DOHH2 (cell line): ENCODE results near the gene HES4.

Experiments used
- H3F3A ChIP-seq: fragments of 200-600 bp; sonication (generic), shearing (Covaris generic); 2 replicates; pipeline ENCODE4 v1.6.0; 2016; ENCODE audit warnings: antibody characterized with exemption, mild to moderate bottlenecking; ENCODE audit not compliant: control insufficient read depth, insufficient read depth
- H3K27ac ChIP-seq: fragments of 200-600 bp; sonication (generic); 2 replicates; pipeline ENCODE4 v1.5.1; 2014; ENCODE audit warnings: low read depth, mild to moderate bottlenecking, low read length, moderate library complexity
- H3K27me3 ChIP-seq: fragments of 200-600 bp; sonication (generic); 2 replicates; pipeline ENCODE4 v1.6.1; 2014; ENCODE audit warnings: mild to moderate bottlenecking, low read length, mixed read lengths; ENCODE audit not compliant: control insufficient read depth
- H3K36me3 ChIP-seq: fragments of 200-600 bp; sonication (generic); 2 replicates; pipeline ENCODE4 v1.6.1; 2014; ENCODE audit warnings: mild to moderate bottlenecking, low read length, moderate library complexity, mixed read lengths; ENCODE audit not compliant: control insufficient read depth
- H3K4me1 ChIP-seq: fragments of 200-600 bp; sonication (generic); 2 replicates; pipeline ENCODE4 v1.6.1; 2014; ENCODE audit warnings: mild to moderate bottlenecking, low read length, mixed read lengths; ENCODE audit not compliant: control insufficient read depth
- H3K4me2 ChIP-seq: fragments of 200-600 bp; sonication (generic); 2 replicates; pipeline ENCODE4 v1.6.0; 2014; ENCODE audit warnings: mild to moderate bottlenecking, low read length, moderate library complexity
- H3K4me3 ChIP-seq: fragments of 200-600 bp; sonication (generic); 2 replicates; pipeline ENCODE4 v1.5.1; 2014; ENCODE audit warnings: mild to moderate bottlenecking, low read length, mixed read lengths
- H3K79me2 ChIP-seq: fragments of 200-600 bp; sonication (generic); 2 replicates; pipeline ENCODE4 v1.6.1; 2014; ENCODE audit warnings: mild to moderate bottlenecking, low read length, mixed read lengths; ENCODE audit not compliant: control insufficient read depth
- H3K9me2 ChIP-seq: fragments of 200-600 bp; sonication (generic); replicated peaks from 2 replicates; pipeline ENCODE4 v1.6.1; 2014; ENCODE audit warnings: mild to moderate bottlenecking, low read length, mixed read lengths; ENCODE audit not compliant: control insufficient read depth
- H3K9me3 ChIP-seq: fragments of 200-600 bp; sonication (generic); 2 replicates; pipeline ENCODE4 v1.6.1; 2014; ENCODE audit warnings: antibody characterized with exemption, low read length, mixed read lengths; ENCODE audit not compliant: control insufficient read depth, insufficient read depth
- H4K20me1 ChIP-seq: fragments of 200-600 bp; sonication (generic); 2 replicates; pipeline ENCODE4 v1.6.0; 2014; ENCODE audit warnings: low read depth, mild to moderate bottlenecking, antibody characterized with exemption, low read length, moderate library complexity; ENCODE audit not compliant: control insufficient read depth, insufficient read depth
- CTCF ChIP-seq: fragments of 200-600 bp; sonication (generic); IDR thresholded peaks from one replicate; pipeline ENCODE4 v1.5.1; 2014; ENCODE audit warnings: antibody characterized with exemption, mild to moderate bottlenecking, low read depth, low read length; ENCODE audit not compliant: poor library complexity, severe bottlenecking
- EZH2phosphoT487 ChIP-seq: fragments of 200-600 bp; sonication (generic); IDR thresholded peaks from 2 replicates; pipeline ENCODE4 v1.6.1; 2017; ENCODE audit warnings: borderline replicate concordance, mild to moderate bottlenecking, antibody characterized with exemption, low read length, moderate library complexity, mixed read lengths

Gene HES4

GRCh38 chr1:955474-955873, 44.4 kb downstream of the HES4 start:
- peaks cover 75% of the 10 kb centered on the region for H3K36me3 ChIP-seq
- no peak overlapping the region for H3K4me2 ChIP-seq
- TF ChIP-seq CTCF (no peak), EZH2phosphoT487 (no peak)
- H3K79me2 ChIP-seq: peaks cover 27% of the 10 kb centered on the region
- H3K27me3 ChIP-seq: no peaks in the 10 kb centered on the region
- H3K9me2 ChIP-seq: no peaks in the 10 kb centered on the region
- H3F3A ChIP-seq: no peaks in the 10 kb centered on the region
- no peaks in the 10 kb centered on the region for H3K9me3 ChIP-seq
- H3K4me1 ChIP-seq: peaks cover 18% of the 10 kb centered on the region; the same call in 1 of the 2 replicates
- H4K20me1 ChIP-seq: 0 out of 2 replicates have a peak, but pooled peaks cover 3% of the 10 kb centered on the region
- H3K27ac ChIP-seq: no peak overlapping the region
- no peak overlapping the region for H3K4me3 ChIP-seq

DNA sequence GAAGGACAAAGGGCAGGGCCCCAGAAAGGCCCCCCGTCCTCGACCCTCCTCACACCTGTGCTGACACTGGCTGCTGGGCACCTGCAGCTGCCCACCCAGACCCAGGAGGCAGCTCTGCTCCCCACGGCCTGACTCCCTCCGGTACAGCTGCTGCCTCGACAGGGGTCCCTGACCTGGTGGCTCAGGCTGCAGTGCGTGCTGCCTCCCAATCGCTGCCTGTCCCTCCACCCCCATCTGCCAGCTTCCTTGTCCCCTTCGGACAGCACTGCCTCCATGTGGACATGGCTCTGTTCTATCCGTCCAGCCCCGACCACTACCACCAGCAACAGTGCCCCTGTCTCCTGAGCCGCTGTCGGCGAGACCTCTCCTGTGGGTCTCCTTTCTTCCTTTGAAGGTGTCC, 45.0 kb downstream of the HES4 start:
- H3K4me3 ChIP-seq: no peak overlapping the region
- H3K4me2 ChIP-seq: no peak overlapping the region
- peaks cover 15% of the 10 kb centered on the region; the same call in 1 of the 2 replicates for H3K4me1 ChIP-seq
- H3K9me2 ChIP-seq: no peaks in the 10 kb centered on the region
- no peak overlapping the region for H3K27ac ChIP-seq
- peaks cover 80% of the 10 kb centered on the region for H3K36me3 ChIP-seq
- H4K20me1 ChIP-seq: 0 out of 2 replicates have a peak, but pooled peaks cover 6% of the 10 kb centered on the region
- no peak for TF ChIP-seq EZH2phosphoT487
- TF ChIP-seq CTCF: no peak
- no peaks in the 10 kb centered on the region for H3K9me3 ChIP-seq
- H3F3A ChIP-seq: no peaks in the 10 kb centered on the region
- peaks cover 27% of the 10 kb centered on the region for H3K79me2 ChIP-seq
- no peaks in the 10 kb centered on the region for H3K27me3 ChIP-seq

DNA sequence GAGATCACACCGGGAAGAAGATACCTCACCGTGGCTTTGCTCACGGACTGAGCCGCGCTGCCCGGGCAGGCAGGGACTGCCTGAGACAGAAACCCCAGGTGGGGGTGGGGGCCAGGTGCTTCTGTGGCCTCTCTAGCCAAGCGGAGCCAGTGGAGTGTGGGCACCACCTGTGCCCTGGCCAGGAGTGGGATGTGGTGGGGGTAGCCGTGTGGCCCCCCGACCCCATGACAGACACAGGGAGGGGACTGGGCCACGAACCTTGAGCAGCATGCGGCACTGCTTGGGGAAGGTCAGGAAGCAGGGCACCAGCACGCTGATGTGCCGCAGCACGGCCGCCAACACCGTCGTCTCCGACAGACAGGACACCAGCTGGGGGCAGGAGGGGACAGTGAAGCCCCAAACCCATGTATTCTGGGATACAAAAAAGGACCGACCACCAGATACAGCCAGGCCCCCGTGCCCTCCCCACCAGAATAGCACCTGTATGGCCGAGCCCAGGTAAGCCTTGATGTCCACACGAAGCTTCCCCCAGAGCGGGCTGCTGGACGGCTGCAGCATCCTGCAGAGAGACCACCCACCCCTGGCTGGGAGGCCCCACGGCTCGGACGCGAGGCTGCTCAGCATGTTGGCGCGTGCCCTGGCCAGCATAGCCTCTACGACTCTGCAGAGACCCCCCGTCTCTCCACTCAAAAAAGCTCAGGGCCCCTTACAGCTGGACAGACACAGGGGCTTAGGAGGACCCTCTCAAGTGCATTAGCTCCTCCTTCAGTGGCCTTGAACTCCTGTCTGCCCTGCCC, 46.2 kb downstream of the HES4 start:
- no peaks in the 10 kb centered on the region for H3K27me3 ChIP-seq
- H3K79me2 ChIP-seq: peaks cover 23% of the 10 kb centered on the region
- H3K4me3 ChIP-seq: no peak overlapping the region
- peaks cover 88% of the 10 kb centered on the region for H3K36me3 ChIP-seq
- 0 out of 2 replicates have a peak, but pooled peaks cover 6% of the 10 kb centered on the region for H4K20me1 ChIP-seq
- H3K9me3 ChIP-seq: no peaks in the 10 kb centered on the region
- H3K27ac ChIP-seq: no peak overlapping the region
- peaks cover 8% of the 10 kb centered on the region; the same call in 1 of the 2 replicates for H3K4me1 ChIP-seq
- H3F3A ChIP-seq: no peaks in the 10 kb centered on the region
- TF ChIP-seq CTCF (no peak), EZH2phosphoT487 (no peak)
- no peak overlapping the region for H3K4me2 ChIP-seq
- H3K9me2 ChIP-seq: no peaks in the 10 kb centered on the region
